Endothelial cell of umbilical vein (primary cell): ENCODE measurements around the gene TTC4. TPM values are rescaled to one million over a fixed set of nuclear protein-coding genes. Genes with fewer than 3 reads are reported as not detected.

ENCODE experiments used
- BruUV-seq: library from RNA; stranded (reverse); fragments of 400-500 nt; replicated peaks from 2 replicates; lab custom pipeline; 2021; lab: Mats Ljungman, UMichigan
- CTCF ChIA-PET: fragments of 300-600, 350-600 bp; sonication (Branson Sonifier 250); formaldehyde crosslinking; loops from one replicate; lab custom pipeline; 2021; ENCODE audit warnings: antibody characterized with exemption, inconsistent platforms; lab: Charles Lee
- POLR2A ChIA-PET: fragments of 300-600, 350-600 bp; sonication (Branson Sonifier 250); formaldehyde crosslinking; loops from one replicate; lab custom pipeline; 2021; ENCODE audit warnings: antibody characterized with exemption, inconsistent platforms; lab: Charles Lee
- DNase-seq: peaks from one replicate; pipeline ENCODE4 v3.0.0-alpha.2; 2011; ENCODE audit warnings: low read depth, low spot score
- FAIRE-seq: peaks from 2 replicates; lab custom pipeline; 2011; peaks lifted over from hg19 to GRCh38; lab: Jason Lieb, UNC
- H2AFZ ChIP-seq: 2 replicates; pipeline ENCODE4 v1.6.0; 2012; ENCODE audit warnings: low read depth, low read length, control low read depth, inconsistent platforms
- H3K27ac ChIP-seq: 2 replicates; pipeline ENCODE4 v1.5.1; 2011; ENCODE audit warnings: low read depth, mild to moderate bottlenecking, control low read depth, low read length, moderate library complexity; ENCODE audit not compliant: insufficient read depth
- H3K27me3 ChIP-seq, 2 experiments: 2 replicates each; pipeline versions ENCODE4 v1.6.0 to v1.6.1; 2011; ENCODE audit warnings: low read length in 2 of 2, mixed read lengths in 1 of 2; ENCODE audit not compliant: control insufficient read depth in 2 of 2, insufficient read depth in 2 of 2
- H3K36me3 ChIP-seq, 2 experiments: 2 replicates in 1 of 2; 3 replicates in 1 of 2; pipeline ENCODE4 v1.5.1; 2011; ENCODE audit warnings: low read length in 2 of 2, mild to moderate bottlenecking in 1 of 2, moderate library complexity in 1 of 2; ENCODE audit not compliant: control insufficient read depth in 2 of 2, insufficient read depth in 2 of 2; ENCODE audit errors: extremely low read depth in 1 of 2
- H3K4me1 ChIP-seq: 3 replicates; pipeline ENCODE4 v1.5.1; 2011; ENCODE audit warnings: mild to moderate bottlenecking, low read length; ENCODE audit not compliant: control insufficient read depth, insufficient read depth; ENCODE audit errors: extremely low read depth
- H3K4me2 ChIP-seq: 2 replicates; pipeline ENCODE4 v1.6.1; 2011; ENCODE audit warnings: low read length, control low read depth, mixed read lengths; ENCODE audit not compliant: insufficient read depth
- H3K4me3 ChIP-seq, 3 experiments: fragments of 200-600 bp in 1 of 3; sonication (generic), shearing (Covaris generic) in 1 of 3; replicated peaks in 1 of 3; 2 replicates each; pipeline ENCODE4 v1.5.1; 2011 to 2016; ENCODE audit warnings: control low read depth in 3 of 3, low read length in 3 of 3, mild to moderate bottlenecking in 2 of 3, inconsistent platforms in 1 of 3, low read depth in 1 of 3, moderate library complexity in 1 of 3; ENCODE audit not compliant: insufficient read depth in 1 of 3
- H3K79me2 ChIP-seq: 2 replicates; pipeline ENCODE4 v1.6.0; 2012; ENCODE audit warnings: low read length, inconsistent platforms; ENCODE audit not compliant: control insufficient read depth, insufficient read depth
- H3K9ac ChIP-seq: replicated peaks from 2 replicates; pipeline ENCODE3; 2011; ENCODE audit warnings: low read length, control low read depth; ENCODE audit not compliant: insufficient read depth; ENCODE audit errors: extremely low read depth
- H3K9me1 ChIP-seq: replicated peaks from 3 replicates; pipeline ENCODE4 v1.6.0; 2011; ENCODE audit warnings: mild to moderate bottlenecking, low read length; ENCODE audit not compliant: control insufficient read depth, insufficient read depth; ENCODE audit errors: extremely low read depth
- H3K9me3 ChIP-seq: replicated peaks from 2 replicates; pipeline ENCODE4 v1.5.1; 2012; ENCODE audit warnings: low read length, inconsistent platforms; ENCODE audit not compliant: control insufficient read depth, insufficient read depth
- H4K20me1 ChIP-seq: replicated peaks from 2 replicates; pipeline ENCODE3; 2011; ENCODE audit warnings: mild to moderate bottlenecking, low read length; ENCODE audit not compliant: control insufficient read depth, insufficient read depth; ENCODE audit errors: extremely low read depth
- EZH2 ChIP-seq: IDR thresholded peaks from 2 replicates; pipeline ENCODE4 v1.6.1; 2012; ENCODE audit warnings: borderline replicate concordance, low read depth, mild to moderate bottlenecking, moderate library complexity, low read length, inconsistent platforms; ENCODE audit not compliant: severe bottlenecking
- FOS ChIP-seq: IDR thresholded peaks from 2 replicates; pipeline ENCODE4 v1.6.1; 2011; ENCODE audit warnings: mild to moderate bottlenecking, low read length, moderate library complexity, borderline replicate concordance; ENCODE audit not compliant: insufficient read depth
- GATA2 ChIP-seq: IDR thresholded peaks from 2 replicates; pipeline ENCODE4 v1.7.0; 2011; ENCODE audit warnings: low read depth, mild to moderate bottlenecking, moderate library complexity, mixed read lengths, low read length; ENCODE audit not compliant: insufficient read length, insufficient read depth
- JUN ChIP-seq: IDR thresholded peaks from 2 replicates; pipeline ENCODE4 v1.6.1; 2011; ENCODE audit warnings: borderline replicate concordance, low read depth; ENCODE audit not compliant: insufficient read length, insufficient read depth
- MAX ChIP-seq: IDR thresholded peaks from 2 replicates; pipeline ENCODE4 v1.6.1; 2011; ENCODE audit not compliant: insufficient read depth, insufficient read length
- MYC ChIP-seq: IDR thresholded peaks from one replicate; pipeline ENCODE4 v1.6.1; 2011; ENCODE audit warnings: mild to moderate bottlenecking, low read depth, low read length
- POLR2A ChIP-seq: IDR thresholded peaks from 2 replicates; pipeline ENCODE4 v1.6.1; 2012; ENCODE audit warnings: low read depth, mild to moderate bottlenecking, control low read depth, low read length
- POLR2AphosphoS5 ChIP-seq: IDR thresholded peaks from 2 replicates; pipeline ENCODE4 v1.6.1; 2012; ENCODE audit warnings: low read depth, mild to moderate bottlenecking, control low read depth, low read length, moderate library complexity; ENCODE audit not compliant: insufficient read depth
- dilution Hi-C: fragments of 300-500 bp; cut with MboI; formaldehyde crosslinking; loops from one replicate; pipeline ENCODE4 v1.15.0; 2019; ENCODE audit warnings: low sequenced_read_pairs; ENCODE audit not compliant: extremely low pct_ligation_motif_present
- intact Hi-C: fragments of 100-400 bp; cut with micrococcal nuclease; formaldehyde crosslinking; loops from one replicate; pipeline ENCODE4 v1.10.0; 2022
- polyA plus RNA-seq, 4 experiments: library from polyadenylated mRNA; depleted of rRNA in 3 of 4; stranded (reverse) in 3 of 4; unstranded in 1 of 4; fragments of >200 nt; gene quantifications; 2 replicates each; pipeline versions ENCODE4 v1.2.1 to v1.2.3, GENCODE V29; 2011 to 2012; ENCODE audit warnings: missing spikeins in 1 of 4
- total RNA-seq: library from RNA; stranded (reverse); gene quantifications from 2 replicates; pipeline ENCODE4 v1.2.3, GENCODE V29; 2021
- TF ChIP-seq, protein P1 (sequence below), 2 donors: IDR thresholded peaks; 1 replicate in 1 of 2; 2 replicates in 1 of 2; pipeline ENCODE4 v1.5.1; 2011; ENCODE audit warnings: low read length in 2 of 2, mild to moderate bottlenecking in 2 of 2, moderate library complexity in 2 of 2, control low read depth in 1 of 2, inconsistent platforms in 1 of 2, low read depth in 1 of 2; ENCODE audit not compliant: insufficient read depth in 1 of 2; ENCODE audit errors: extremely low read depth in 1 of 2

TTC4 gene
- total and polyA plus RNA-seq, 2 donors (not counting 3 experiments of a cell fraction or from before 2014, with no cell fraction given) = 19.2 to 28.8 TPM

- POLR2A ChIA-PET = interaction anchor here (0.7 kb wide), 1 partner anchor 21 kb away, joined by 3 read pairs; the partner anchor contains the start of gene TTC4
- Histone ChIP-seq H3K9ac (no peak overlapping the region), H3K4me3 (no peak overlapping the region), H3K9me1 (no peaks in the 10 kb centered on the region), H3K27ac (no peak overlapping the region), H3K36me3 (peaks cover 9 to 32% of the 10 kb centered on the region in 2 experiments), H3K4me2 (no peak overlapping the region), H3K9me3 (no peaks in the 10 kb centered on the region), H3K79me2 (no peaks in the 10 kb centered on the region), H3K4me1 (no peaks in the 10 kb centered on the region), H3K27me3 (no peaks in the 10 kb centered on the region), H2AFZ (no peak overlapping the region), H4K20me1 (no peaks in the 10 kb centered on the region)
- FAIRE-seq (no peak), DNase-seq (no peak)
- TF ChIP-seq MAX = no peak
- TF ChIP-seq GATA2 = no peak
- TF ChIP-seq FOS = no peak
- TF ChIP-seq, protein P1, sequence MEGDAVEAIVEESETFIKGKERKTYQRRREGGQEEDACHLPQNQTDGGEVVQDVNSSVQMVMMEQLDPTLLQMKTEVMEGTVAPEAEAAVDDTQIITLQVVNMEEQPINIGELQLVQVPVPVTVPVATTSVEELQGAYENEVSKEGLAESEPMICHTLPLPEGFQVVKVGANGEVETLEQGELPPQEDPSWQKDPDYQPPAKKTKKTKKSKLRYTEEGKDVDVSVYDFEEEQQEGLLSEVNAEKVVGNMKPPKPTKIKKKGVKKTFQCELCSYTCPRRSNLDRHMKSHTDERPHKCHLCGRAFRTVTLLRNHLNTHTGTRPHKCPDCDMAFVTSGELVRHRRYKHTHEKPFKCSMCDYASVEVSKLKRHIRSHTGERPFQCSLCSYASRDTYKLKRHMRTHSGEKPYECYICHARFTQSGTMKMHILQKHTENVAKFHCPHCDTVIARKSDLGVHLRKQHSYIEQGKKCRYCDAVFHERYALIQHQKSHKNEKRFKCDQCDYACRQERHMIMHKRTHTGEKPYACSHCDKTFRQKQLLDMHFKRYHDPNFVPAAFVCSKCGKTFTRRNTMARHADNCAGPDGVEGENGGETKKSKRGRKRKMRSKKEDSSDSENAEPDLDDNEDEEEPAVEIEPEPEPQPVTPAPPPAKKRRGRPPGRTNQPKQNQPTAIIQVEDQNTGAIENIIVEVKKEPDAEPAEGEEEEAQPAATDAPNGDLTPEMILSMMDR (IDR thresholded peaks at IDR 0.05; ENCODE audit: extremely low read depth in 1 of 2, insufficient read depth in 1 of 2, low read depth in 1 of 2, low read length in 2 of 2) = no peak
- no peak for TF ChIP-seq JUN
- TF ChIP-seq EZH2 = no peak
- no peak for TF ChIP-seq POLR2AphosphoS5
- no peak for TF ChIP-seq MYC
- no peak for TF ChIP-seq POLR2A
- intact Hi-C loops = no loop called here
- dilution Hi-C loops = no loop called here
- CTCF ChIA-PET = no interaction called here
- no TSS peak for BruUV-seq
Observed at GRCh38 chr1:54736685-54737084, 21.0 kb downstream of the TTC4 start.
